Mononuclear cell (primary cell): ENCODE results near the gene HNRNPU. TPM values are rescaled to one million over a fixed set of nuclear protein-coding genes. Genes with fewer than 3 reads are reported as not detected.

Experiments
- H3K27me3 ChIP-seq: 2 replicates; pipeline ENCODE4 v1.6.0; 2011; ENCODE audit warnings: low read length, control low read depth; ENCODE audit not compliant: insufficient read depth
- H3K4me1 ChIP-seq: 2 replicates; pipeline ENCODE4 v1.5.1; 2011; ENCODE audit warnings: mild to moderate bottlenecking, low read length, control low read depth; ENCODE audit not compliant: insufficient read depth
- H3K4me3 ChIP-seq: 2 replicates; pipeline ENCODE4 v1.5.1; 2011; ENCODE audit warnings: mild to moderate bottlenecking, low read length, moderate library complexity
- H3K9me3 ChIP-seq: 2 replicates; pipeline ENCODE4 v1.5.1; 2011; ENCODE audit warnings: low read depth, mild to moderate bottlenecking, control low read depth, low read length
- total RNA-seq: library from RNA; depleted of rRNA; stranded (reverse); fragments of >200 nt; gene quantifications from one replicate; pipeline ENCODE4 v1.2.3, GENCODE V29; 2012

HNRNPU gene
- total RNA-seq, 1 donor = 436 TPM

- no peaks in the 10 kb centered on the region for H3K9me3 ChIP-seq
- no peaks in the 10 kb centered on the region for H3K4me1 ChIP-seq
- no peak overlapping the region for H3K4me3 ChIP-seq
- H3K27me3 ChIP-seq = no peaks in the 10 kb centered on the region
Observed at GRCh38 chr1:244807138-244807537, 57.2 kb downstream of the HNRNPU start.

DNA sequence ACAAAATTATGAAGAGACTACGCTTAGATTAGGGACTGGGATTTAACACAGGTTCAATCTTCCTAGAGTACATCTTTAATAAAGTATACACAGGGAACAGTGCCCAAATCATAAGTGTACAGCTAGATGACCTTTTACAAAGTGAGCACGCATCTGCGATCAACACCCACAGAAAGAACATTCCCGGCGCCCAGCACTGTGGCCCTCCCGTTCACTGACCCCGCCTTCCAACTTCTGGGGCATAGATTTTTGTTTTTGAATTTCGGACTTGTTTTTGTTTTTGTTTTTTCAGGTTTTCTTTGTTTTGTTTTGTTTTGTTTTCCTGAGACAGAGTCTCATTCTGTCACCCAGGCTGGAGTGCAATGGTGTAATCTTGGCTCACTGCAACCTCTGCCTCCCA lies 59.5 kb downstream of the HNRNPU start:
- H3K27me3 ChIP-seq = no peaks in the 10 kb centered on the region
- H3K4me3 ChIP-seq = no peak overlapping the region
- peaks cover 3% of the 10 kb centered on the region for H3K4me1 ChIP-seq
- no peaks in the 10 kb centered on the region for H3K9me3 ChIP-seq

- Histone ChIP-seq H3K9me3 (no peaks in the 10 kb centered on the region), H3K4me1 (peaks cover 3% of the 10 kb centered on the region), H3K27me3 (no peaks in the 10 kb centered on the region), H3K4me3 (no peak overlapping the region)
Observed at GRCh38 chr1:244802556-244803239, 61.6 kb downstream of the HNRNPU start.

- H3K4me3 ChIP-seq = no peak overlapping the region
- peaks cover 3% of the 10 kb centered on the region for H3K4me1 ChIP-seq
- H3K27me3 ChIP-seq = no peaks in the 10 kb centered on the region
- H3K9me3 ChIP-seq = no peaks in the 10 kb centered on the region
Observed at GRCh38 chr1:244802041-244802440, 62.3 kb downstream of the HNRNPU start.

GRCh38 chr1:244801246-244801645 lies 63.1 kb downstream of the HNRNPU start:
- no peaks in the 10 kb centered on the region for H3K27me3 ChIP-seq
- H3K4me3 ChIP-seq = no peak overlapping the region
- peaks cover 3% of the 10 kb centered on the region for H3K4me1 ChIP-seq
- no peaks in the 10 kb centered on the region for H3K9me3 ChIP-seq

- Histone ChIP-seq H3K4me1 (peaks cover 3% of the 10 kb centered on the region), H3K9me3 (no peaks in the 10 kb centered on the region), H3K4me3 (no peak overlapping the region), H3K27me3 (no peaks in the 10 kb centered on the region)
Observed at GRCh38 chr1:244800821-244801220, 63.5 kb downstream of the HNRNPU start.

Other genes with a start within 250 kb of the HNRNPU start
- gene DESI2, start 211.4 kb downstream of the HNRNPU start, total RNA-seq = 22.1 TPM
- gene COX20, start 28.9 kb downstream of the HNRNPU start, total RNA-seq = 19.7 TPM